Right lobe of liver (tissue), 6 donors: Measurements from ENCODE around the gene OR10A2. TPM values are rescaled to one million over a fixed set of nuclear protein-coding genes. Genes with fewer than 3 reads are reported as not detected.
"Not testable (repeated sequence)": the region's sequence is repeated elsewhere in the genome, so short reads cannot be mapped to it uniquely, and the experiment has no call there.

ENCODE experiments used
- ATAC-seq, 4 donors: fragments of 200-7000 bp; cut with Tn5 transposase; one replicate each; pipeline ENCODE4 v1.9.1; 2020; ENCODE audit warnings: mild to moderate bottlenecking in 4 of 4, moderate library complexity in 4 of 4
- DNase-seq, 3 donors: peaks; one replicate each; pipeline ENCODE4 v3.0.0-alpha.2; 2020
- H3K27ac ChIP-seq, 3 donors: fragments of 200-600 bp; one replicate each; pipeline ENCODE4 v1.8.0; 2022
- H3K27me3 ChIP-seq, 2 donors: fragments of 200-600 bp; one replicate each; pipeline ENCODE4 v1.8.0; 2022
- H3K36me3 ChIP-seq, 4 donors: fragments of 200-600 bp; sonication (generic) in 1 of 4; one replicate each; pipeline versions ENCODE4 v1.5.1 to v1.8.0; 2017 to 2022; ENCODE audit warnings: control low read depth in 1 of 4
- H3K4me1 ChIP-seq, 4 donors: fragments of 200-600 bp; sonication (generic) in 1 of 4; one replicate each; pipeline versions ENCODE4 v1.5.1 to v1.8.0; 2017 to 2022; ENCODE audit warnings: control low read depth in 1 of 4
- H3K4me3 ChIP-seq, 3 donors: fragments of 200-600 bp; one replicate each; pipeline ENCODE4 v1.8.0; 2022
- H3K9me3 ChIP-seq, 4 donors: fragments of 200-600 bp; sonication (generic) in 1 of 4; one replicate each; pipeline versions ENCODE4 v1.5.1 to v1.8.0; 2017 to 2022; ENCODE audit warnings: control low read depth in 1 of 4
- CTCF ChIP-seq, 4 donors: fragments of 200-600 bp in 3 of 4; fragments of 450-650 bp in 1 of 4; IDR thresholded peaks; one replicate each; pipeline versions ENCODE4 v1.5.1 to v1.8.0; 2016 to 2022; ENCODE audit warnings: antibody characterized with exemption in 4 of 4, mild to moderate bottlenecking in 2 of 4
- POLR2A ChIP-seq: fragments of 450-650 bp; IDR thresholded peaks from one replicate; pipeline ENCODE4 v1.6.1; 2017; ENCODE audit warnings: antibody characterized with exemption, mild to moderate bottlenecking
- WGBS: methylation state at CpG from one replicate; pipeline ENCODE4 v1.1.6; 2018; ENCODE audit warnings: low coverage, low lambda C conversion rate; ENCODE audit not compliant: insufficient coverage; ENCODE audit errors: missing lambda C conversion rate; 5-methylcytosine and 5-hydroxymethylcytosine counted together
- intact Hi-C, 2 donors: fragments of 100-400 bp; cut with DNase I; formaldehyde crosslinking; loops; one replicate each; pipeline versions ENCODE4 v1.11.2 to v1.14.1; 2022
- total RNA-seq, 6 experiments: library from RNA; depleted of rRNA in 2 of 6; stranded (reverse); fragments of >200 nt in 2 of 6; fragmentation: NEBNext Ultra II Directional in 3 of 6; extraction: Animal tissue kit (Norgen Biotek cat#: 25700) in 3 of 6; gene quantifications; one replicate each; pipeline versions ENCODE4 v1.1.0 to v1.2.4, GENCODE V29; 2016 to 2023
- donor health status: DM: no; HTN: yes; CAD: no.
- donor health status: DM: no; HTN: no; CAD: no.
- donor health status: DM: no; HTN: no; CAD: no.
- donor health status: DM: no; HTN: yes; CAD: no.
- donor health status: DM: no; HTN: yes; CAD: no.

The OR10A2 gene
- total RNA-seq, 6 experiments from 2014 or later: not detected

GRCh38 chr11:6850526-6850925, 12.3 kb upstream of the OR10A2 start:
- no peak for DNase-seq
- intact Hi-C loops: no loop called here
- no peaks in the 10 kb centered on the region for H3K27me3 ChIP-seq
- no peak overlapping the region for H3K4me3 ChIP-seq
- no peaks in the 10 kb centered on the region for H3K4me1 ChIP-seq
- no peaks in the 10 kb centered on the region for H3K36me3 ChIP-seq
- H3K27ac ChIP-seq: no peak overlapping the region
- TF ChIP-seq CTCF (IDR thresholded peaks at IDR 0.05): no peak
- no peak for TF ChIP-seq POLR2A
- ATAC-seq: no peak
- no peaks in the 10 kb centered on the region for H3K9me3 ChIP-seq
- 72% methylated on average over 2 of the region's 2 CpGs for WGBS

GRCh38 chr11:6854801-6855200, 8.1 kb upstream of the OR10A2 start:
- intact Hi-C loops, H3K4me3 ChIP-seq, H3K27ac ChIP-seq, H3K4me1 ChIP-seq, H3K36me3 ChIP-seq, H3K27me3 ChIP-seq, DNase-seq, H3K9me3 ChIP-seq, ATAC-seq: not testable (repeated sequence)
- 89% methylated on average over 6 of the region's 6 CpGs for WGBS

GRCh38 chr11:6855971-6856541, 6.8 kb upstream of the OR10A2 start:
- H3K27ac ChIP-seq: no peak overlapping the region
- no peaks in the 10 kb centered on the region for H3K36me3 ChIP-seq
- ATAC-seq: no peak
- 83% methylated on average over 1 of the region's 1 CpG for WGBS
- DNase-seq: no peak
- H3K27me3 ChIP-seq: no peaks in the 10 kb centered on the region
- no peak for TF ChIP-seq CTCF (IDR thresholded peaks at IDR 0.05)
- no peak for TF ChIP-seq POLR2A
- intact Hi-C loops: no loop called here
- H3K4me1 ChIP-seq: no peaks in the 10 kb centered on the region
- H3K4me3 ChIP-seq: no peak overlapping the region
- H3K9me3 ChIP-seq: no peaks in the 10 kb centered on the region

- DNase-seq: no peak
- no peak overlapping the region for H3K4me3 ChIP-seq
- 53% methylated on average over 3 of the region's 3 CpGs for WGBS
- H3K36me3 ChIP-seq: no peaks in the 10 kb centered on the region
- H3K27me3 ChIP-seq: no peaks in the 10 kb centered on the region
- no peak overlapping the region for H3K27ac ChIP-seq
- no peak for ATAC-seq
- TF ChIP-seq POLR2A: no peak
- no peak for TF ChIP-seq CTCF (IDR thresholded peaks at IDR 0.05)
- intact Hi-C loops: no loop called here
- no peaks in the 10 kb centered on the region for H3K9me3 ChIP-seq
- H3K4me1 ChIP-seq: no peaks in the 10 kb centered on the region
Measured at GRCh38 chr11:6856871-6857270, 6.0 kb upstream of the OR10A2 start.

- Histone ChIP-seq H3K9me3 (no peaks in the 10 kb centered on the region), H3K27me3 (no peaks in the 10 kb centered on the region), H3K4me1 (no peaks in the 10 kb centered on the region), H3K4me3 (no peak overlapping the region), H3K27ac (no peak overlapping the region), H3K36me3 (no peaks in the 10 kb centered on the region)
- ATAC-seq: no peak
- DNase-seq: no peak
- 91% methylated on average over 1 of the region's 1 CpG for WGBS
- intact Hi-C loops: no loop called here
- no peak for TF ChIP-seq POLR2A
- no peak for TF ChIP-seq CTCF (IDR thresholded peaks at IDR 0.05)
Measured at GRCh38 chr11:6864438-6864837, 1.6 kb downstream of the OR10A2 start.
